Activated CD4-positive, alpha-beta T cell treated with anti-CD3 and anti-CD28 coated beads for 48 hours (primary cell): Measurements from ENCODE around the gene SUPT3H.

Experiments used
- DNase-seq: peaks from one replicate; pipeline ENCODE4 v3.0.0-alpha.2; 2020

The SUPT3H gene

DNA sequence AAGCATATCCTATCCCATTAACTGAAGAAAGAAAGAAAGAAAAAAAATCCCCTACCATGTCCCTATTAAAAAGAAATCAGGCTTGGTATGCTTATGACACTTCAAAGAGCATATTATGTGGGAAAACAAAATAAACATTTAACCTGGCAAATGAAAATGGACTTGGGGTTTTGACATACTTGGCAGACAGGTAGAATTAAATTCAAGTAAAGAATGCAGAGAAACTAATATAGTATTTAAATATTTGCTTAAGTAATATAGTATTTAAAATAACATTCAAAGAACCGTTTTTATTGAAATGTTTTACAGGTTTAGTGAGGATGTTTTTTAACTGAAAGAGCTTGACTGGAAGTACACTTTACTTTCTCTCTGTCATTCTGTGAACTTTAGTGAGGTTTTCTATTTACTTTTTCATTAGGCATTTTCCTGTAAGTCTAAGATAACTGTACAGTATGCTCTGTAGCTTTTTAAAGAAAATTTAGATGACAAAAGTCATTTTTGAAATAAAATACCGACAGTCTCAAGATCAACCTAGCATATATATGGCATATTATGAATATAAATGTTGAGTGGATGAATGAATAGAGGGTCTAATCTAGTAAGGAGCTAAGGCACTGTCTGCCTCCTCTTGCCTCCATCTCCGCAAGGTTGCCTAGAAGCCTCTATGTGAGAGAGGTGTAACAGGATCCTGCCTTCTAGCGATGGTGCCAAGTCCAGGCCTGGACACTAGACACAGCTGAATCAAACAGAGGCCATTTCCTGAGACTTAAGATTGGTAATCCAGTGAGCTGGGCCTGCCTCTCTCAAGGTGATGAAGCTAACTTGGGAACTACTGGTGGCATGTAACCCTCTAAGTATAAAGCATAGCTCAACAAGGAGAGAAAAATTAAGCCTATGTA, 394.0 kb downstream of the SUPT3H start:
- DNase-seq, result no peak

DNA sequence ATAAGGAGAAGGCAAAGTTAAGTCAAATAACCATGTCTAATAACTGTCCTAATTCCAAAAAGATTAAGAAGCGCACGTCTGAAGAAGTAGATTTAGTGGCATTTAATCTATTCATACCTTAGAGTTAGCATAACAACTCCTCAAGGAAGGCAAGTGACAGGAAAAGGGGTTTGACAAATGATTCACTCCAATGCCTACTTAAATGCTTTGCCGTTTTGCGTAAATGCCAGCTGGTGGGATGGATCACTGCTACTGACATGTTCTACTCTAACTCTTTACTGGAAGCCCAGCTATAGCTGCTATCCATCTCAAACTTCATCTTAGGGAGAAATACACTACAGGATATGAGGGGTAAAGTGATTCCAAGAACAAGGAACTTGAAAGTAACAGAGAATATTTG, 396.9 kb downstream of the SUPT3H start:
- no peak for DNase-seq

DNA sequence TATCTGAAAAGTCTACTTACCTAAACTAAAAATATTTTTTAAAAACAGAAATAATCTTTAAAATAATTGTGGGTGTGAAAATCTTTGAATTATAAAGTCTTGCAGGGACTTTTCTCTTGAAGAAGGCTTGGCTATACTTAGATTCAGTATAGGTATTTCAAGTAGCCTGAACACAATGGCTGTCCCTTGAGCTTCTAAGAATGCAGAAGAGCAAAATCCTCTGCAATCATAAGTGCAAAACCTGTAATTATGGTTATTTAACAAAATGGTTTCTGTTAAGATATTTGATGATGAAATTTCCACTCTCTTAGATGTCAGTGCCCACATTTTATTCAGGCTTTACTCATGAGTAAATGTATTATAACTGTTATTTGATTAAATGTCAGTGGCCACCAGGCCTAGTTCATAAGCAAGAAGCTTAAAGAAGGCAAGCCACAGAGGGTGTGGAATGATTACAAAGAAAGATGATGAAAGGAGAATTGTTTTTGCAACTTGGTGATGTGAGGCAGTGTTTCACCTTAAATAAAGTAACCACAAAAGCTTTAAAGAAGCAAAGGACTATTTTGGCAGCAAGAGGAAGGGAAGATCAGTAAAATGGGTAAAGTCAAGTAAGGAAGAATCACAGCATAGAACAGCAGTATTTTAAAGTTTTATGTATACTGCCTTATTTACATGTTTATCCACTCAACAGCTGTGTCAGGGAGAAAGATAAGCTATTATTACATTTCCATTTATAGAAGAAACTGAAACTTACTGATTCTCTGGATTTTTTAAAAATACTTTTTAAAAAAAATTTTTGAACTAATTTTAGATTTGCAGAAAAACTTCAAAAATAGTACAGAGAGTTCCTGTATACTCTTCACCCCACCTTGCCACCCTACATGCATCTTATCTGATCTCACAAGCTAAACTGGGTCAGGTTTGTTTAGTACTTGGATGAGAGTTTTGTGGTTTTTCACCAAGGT, 400.8 kb downstream of the SUPT3H start:
- no peak for DNase-seq

DNA sequence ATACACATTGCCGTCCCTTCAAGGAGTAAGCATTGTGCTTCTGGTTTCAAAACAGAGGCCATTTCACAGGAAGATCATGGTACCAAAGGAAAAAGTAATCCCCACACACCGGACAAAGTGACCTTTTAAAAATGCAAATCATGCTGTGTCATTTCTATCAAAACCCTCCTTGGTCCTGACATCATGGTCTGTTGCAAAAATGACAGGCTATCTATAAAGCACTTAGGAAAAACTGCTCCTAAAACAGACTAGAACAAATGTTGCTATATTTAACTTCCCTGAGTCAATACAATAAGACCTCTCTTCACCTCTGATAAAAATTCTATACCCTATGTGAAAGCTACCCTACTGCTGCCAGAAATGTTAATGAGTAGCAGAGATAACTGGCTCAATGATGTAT, 403.2 kb downstream of the SUPT3H start:
- DNase-seq, result no peak

DNA sequence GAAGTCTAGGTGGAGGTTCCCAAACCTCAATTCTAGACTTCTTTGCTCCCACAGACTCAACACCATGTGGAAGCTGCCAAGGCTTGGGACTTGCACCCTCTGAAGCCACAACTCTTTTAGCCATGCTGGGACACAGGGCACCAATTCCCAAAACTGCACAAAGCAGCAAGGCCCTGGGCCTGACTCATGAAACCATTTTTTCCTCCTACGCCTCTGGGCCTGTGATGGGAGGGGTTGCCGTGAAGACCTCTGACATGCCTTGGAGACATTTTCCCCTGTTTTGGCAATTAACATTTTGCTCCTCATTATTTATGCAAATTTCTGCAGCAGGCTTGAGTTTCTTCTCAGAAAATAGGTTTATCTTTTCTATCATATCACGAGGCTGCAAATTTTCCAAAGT, 405.0 kb downstream of the SUPT3H start:
- DNase-seq, result peak; percentile 11

DNA sequence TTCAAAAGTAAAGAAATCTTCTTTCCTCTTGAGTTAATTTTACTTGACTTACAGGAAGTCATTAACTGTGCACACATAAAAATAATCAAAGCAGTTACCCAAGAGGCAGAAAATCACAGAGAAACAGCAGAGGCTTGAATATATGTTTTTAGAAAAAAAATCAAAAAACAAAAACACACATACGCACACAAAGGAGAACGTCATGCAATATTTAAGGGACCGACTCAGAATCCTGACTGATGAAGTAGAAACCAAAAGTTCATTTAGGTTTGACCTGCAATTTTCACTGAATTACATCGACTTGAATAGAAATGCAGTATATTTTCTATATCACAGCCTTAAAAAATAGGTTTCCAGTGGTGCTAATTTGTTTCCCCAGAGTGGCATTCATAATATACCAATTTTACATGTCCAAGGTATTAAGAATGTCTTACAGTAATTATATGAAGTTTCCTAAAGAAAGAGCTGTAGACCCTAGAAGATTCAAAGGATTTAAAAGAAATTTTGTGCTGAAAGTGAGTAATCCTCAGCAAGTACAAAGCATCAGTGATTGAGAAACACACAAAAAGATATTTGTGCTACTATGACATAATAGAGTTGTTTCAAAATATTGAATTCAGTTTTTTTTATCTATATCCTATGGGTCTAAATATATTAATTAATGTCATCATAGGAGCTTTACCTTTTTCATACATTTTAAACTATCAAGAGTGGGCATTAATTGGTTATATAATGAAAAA, 408.1 kb downstream of the SUPT3H start:
- DNase-seq, result no peak

DNA sequence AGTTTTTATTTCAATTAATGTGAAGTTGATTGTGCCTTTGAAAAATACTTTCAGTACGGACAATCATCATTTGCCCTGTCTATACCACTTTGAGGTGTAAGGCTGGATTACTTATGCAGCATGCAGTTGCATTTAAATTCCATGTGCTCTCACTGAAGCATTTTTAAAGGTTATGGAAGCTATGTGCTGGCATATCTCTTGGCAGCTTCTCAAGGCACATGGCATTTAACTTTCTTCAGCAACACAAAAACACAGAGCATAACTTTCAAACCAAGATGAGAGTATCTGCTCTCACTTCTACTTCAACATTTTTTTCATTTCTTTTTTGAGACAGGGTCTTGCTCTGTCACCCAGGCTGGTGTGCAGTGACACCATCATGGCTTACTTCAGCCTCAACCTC, 410.3 kb downstream of the SUPT3H start:
- DNase-seq, result no peak

DNA sequence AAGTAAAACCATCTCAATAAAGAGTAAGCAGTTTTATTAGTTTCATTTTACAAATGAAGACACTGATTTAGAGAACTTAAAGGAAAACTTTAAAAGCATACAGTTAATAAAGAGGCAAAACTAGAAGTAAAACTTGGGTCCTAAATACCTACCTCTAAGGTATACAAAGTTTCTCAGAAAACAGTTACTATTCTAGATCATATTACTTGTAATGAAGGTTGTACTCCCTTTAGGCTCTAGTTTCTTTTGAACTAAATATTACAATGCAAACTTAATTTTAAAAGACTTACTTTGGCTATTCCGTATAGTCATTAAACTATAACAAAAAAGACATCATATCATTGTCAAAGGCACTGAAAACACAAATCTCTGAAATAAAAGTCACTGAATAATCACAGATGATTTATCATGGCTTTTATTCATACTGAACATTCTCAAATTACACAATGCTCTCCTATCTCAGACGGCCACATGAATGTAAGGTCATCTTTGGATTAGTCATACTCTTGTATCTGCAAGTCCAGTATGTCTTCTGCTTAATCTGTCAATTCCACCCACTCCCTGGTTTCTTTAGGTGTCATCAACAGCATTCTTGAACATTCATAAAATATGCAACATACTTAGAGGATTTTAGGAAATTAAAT, 411.2 kb downstream of the SUPT3H start:
- no peak for DNase-seq

DNA sequence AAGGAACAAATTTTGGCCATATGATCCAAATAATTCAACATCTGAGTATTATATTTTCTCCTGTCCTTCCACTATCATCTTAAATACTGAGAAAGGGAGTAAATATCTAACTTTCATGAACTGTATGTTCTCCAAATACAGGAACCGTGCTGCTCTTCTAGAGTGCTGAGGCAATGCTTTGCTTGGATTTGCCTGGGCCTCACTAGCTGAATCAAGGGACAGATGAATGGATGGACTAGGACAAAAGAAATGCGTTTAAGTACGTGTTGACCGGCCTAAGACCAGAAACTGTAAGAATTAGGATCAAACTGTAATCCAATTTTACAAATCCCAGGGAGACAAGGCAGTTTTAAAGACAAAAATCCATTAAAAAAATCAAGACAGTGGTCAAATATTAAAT, 412.0 kb downstream of the SUPT3H start:
- no peak for DNase-seq

DNA sequence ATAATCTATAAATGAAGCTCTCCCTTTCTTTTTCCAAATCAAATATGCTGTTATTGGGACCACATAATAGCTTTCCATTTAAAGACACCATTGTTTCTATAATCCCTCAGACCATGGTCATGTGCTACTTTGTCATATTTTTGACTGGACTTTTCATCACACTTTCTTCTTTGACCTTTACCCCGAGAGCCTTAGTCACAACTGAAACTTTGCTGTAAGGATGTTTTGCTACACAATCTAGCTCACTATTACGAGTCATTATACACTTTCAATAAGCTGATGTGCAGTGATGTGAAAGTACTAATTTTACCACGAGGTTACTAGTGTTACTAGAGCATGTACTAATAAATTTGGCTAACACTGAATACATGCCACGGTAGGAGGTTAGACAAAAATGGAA, 416.8 kb downstream of the SUPT3H start:
- DNase-seq, result no peak

DNA sequence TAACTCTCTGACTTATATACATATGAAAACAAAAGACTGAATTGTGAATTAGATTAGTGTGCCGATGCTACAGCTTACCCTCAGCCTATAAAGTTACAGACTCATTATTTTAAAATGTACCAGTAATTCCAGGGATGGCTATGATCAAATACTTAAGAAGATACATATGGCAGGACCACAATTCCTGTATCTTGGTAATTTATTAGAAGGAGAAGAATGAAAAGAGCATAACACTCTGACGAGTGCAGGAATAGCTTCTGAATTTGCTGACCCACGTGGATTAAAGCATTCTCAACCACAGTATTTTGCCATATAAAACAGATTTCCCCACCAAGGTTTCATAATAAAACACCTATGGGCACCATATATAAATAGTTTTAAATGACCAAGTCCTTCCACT, 418.1 kb downstream of the SUPT3H start:
- DNase-seq, result no peak

DNA sequence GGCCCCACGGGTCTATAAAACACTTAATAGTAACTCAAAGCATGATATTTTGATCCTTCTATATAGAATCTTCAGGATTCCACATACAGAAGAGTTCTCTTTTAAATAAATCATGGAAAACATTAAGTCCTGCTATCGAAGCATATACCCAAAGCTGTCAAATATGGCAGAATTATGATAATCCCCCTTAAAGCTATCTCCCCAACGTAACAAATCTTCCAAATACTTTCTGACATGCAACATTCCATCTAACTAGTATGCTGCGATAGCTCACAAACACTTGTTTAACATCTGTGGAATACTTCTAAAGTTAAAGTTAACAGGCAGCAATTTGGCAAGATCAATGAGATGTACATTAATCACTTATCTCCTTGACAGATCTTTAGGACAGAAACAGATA, 420.6 kb downstream of the SUPT3H start:
- no peak for DNase-seq

DNA sequence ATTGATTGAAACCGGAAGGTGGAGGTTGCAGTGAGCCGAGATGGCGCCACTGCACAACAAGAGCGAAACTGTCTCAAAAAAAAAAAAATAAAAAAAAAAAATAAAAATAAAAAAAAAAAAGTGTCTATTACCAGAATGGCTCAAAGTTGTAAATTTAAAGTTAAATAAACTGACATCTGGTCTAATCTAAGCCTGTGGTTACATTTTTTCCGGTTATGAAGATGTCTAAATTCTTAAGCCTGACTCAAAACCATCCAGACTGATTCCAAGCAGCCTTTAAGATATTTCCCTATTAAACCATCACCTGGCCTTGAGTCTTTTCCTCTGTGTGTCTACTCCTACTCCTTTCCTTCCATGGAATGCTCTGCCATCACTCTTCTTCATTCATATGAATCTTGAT, 421.3 kb downstream of the SUPT3H start:
- DNase-seq, result no peak

DNA sequence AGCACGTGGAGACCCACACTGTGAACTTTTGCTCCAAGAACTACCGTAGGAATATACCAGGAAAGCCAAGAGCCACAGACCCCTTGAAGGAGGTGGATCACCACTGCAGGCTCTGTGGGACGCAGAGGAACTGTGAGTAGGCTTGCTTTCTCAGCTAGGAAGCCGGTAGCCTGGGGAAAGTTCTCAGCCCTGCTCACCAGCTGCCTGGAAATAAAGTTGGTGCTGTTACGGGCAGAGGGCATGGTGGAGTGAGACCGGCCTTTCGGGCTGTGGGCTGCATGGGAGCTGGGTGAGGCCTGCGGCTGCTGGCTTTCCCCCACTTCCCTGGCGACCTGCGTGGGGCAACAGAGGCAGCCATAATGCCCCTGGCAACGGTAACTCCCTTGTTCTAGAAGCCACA, 422.6 kb downstream of the SUPT3H start:
- no peak for DNase-seq

DNA sequence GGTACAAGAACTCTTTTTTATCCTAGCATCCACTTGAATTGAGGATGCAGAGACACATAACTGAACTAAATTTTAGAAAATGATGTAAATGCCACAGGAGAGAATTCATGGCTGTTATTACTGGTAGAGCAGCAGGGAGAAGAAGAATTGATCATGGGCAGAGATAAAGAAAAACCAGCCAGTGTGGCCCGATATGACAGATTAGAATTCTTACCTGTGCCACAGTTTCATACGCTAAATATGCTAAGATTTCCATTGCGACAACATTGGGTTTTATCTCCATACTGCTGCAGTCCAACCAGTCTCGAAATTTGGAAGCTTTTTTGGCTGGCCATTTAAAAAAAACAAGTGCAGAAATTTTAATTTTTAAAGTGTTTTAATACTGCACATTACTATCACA, 423.5 kb downstream of the SUPT3H start:
- no peak for DNase-seq

DNA sequence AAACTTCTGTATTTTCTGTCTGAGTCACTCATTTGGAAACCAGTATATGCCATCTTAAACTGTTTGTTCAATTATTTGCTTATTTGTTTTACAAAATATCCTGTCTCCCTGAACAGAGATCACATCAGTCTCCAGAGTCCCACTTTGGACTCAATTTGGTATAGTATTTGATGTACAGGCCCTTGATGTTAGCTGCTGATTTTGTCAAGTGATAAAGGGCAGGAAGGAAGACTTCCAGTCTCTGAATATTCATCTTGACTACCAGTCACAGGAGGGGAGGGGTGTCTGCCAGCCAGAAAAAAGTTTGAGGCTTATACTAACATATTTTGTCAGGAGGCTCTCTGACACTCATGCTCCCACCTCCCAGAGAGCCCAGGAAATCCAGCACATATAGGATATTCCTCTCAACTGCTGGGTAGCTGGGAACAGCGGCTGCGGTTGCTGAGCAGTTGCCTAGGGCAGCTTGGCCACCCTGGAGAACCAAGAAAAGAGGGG, 426.4 kb downstream of the SUPT3H start:
- no peak for DNase-seq

DNA sequence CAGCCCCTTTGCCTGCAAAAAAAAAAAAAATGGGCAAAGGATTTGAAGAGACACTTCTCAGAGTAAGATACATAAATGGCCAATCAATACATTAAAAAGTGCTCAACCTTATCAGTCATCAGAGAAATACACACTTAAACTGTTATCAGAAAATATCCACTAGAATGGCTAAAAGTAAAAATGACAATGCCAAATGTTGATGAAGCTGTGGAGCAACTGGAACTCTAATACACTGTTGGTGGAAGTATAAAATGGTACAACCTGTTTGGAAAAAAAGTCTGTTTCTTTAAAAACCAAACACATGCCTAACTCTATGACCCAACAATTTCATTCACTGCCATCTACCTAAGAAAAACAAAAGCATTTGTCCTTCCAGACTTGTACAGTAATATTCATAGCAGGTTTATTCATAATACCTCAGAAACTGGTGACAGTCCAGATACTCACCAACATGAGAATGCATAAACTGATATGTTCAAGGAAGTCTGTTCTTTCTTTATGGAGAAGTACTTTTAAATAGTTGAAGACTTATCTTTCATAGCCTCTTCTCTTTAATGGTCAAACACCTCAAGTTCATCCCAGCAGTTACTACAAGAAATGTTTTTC, 428.0 kb downstream of the SUPT3H start:
- DNase-seq, result no peak

DNA sequence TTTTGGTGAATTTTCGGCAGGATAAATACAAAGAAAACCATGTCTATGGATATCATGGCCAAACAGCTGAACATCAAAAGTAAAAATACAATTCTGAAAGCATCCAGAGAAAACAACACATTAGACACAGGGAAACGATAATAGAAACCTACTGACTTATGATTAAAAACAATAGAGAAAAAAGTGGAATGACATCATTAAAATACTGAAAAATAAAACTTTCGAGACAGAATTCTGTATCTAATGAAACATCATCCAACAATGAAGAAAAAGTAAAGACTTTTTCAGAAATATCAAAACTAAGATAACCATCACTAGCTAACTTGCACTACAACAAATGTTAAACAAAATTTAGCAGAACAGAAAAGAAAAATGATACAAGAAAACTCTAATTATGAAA, 434.2 kb downstream of the SUPT3H start:
- DNase-seq, result no peak

DNA sequence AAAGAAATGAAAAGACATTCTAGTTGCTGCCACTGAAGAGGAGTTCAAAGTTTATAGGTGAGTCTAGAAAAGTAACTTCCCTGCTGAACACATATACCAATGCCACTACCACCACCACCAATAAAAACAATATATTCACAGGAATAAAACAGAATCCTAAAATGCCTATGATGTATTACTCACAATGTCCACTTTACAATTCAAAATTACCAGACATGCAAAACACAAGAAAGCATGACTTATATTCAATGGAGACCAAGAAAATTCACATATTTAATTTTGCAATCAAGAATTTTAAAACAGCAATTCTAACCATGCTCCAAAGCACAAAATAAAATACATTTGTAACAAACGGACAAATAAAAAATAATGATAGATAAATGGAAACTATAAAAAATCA, 434.9 kb downstream of the SUPT3H start:
- DNase-seq, result no peak

DNA sequence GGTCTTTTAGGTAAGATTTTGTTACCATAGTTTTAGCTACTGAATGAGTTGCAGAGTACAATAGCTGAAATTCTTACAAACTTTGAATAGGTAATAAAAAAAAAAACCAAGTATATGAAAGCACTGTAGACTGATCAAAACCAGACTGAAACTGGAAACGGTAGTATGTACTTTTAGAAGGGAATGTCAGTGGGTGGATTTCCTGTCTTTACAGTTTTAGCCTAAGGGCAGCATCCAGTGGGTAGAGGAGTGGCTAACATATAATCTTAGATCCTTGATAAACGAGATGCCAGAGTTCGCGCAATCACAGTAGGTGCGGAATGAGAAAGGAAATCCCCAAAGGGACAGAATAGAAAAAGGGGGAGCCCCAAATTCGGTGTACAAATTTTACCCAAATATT, 435.5 kb downstream of the SUPT3H start:
- no peak for DNase-seq

DNA sequence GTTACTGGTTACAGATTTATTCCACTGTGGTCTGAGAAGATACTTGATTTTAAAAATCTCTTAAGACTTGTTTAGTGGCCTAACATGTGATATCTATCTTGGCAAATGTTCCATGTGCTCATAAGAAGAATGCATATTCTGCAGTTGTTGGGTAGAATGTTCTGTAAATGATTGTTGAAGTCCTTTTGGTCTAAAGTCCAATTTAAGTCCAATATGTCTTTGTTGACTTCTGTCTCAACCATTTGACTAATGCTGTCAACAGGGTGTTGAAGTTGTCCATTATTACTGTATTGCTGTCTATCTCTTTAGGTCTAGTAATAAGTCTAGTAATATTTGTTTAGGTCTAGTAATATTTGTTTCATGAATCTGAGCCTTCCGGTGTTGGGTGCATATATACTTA, 437.4 kb downstream of the SUPT3H start:
- DNase-seq, result no peak

DNA sequence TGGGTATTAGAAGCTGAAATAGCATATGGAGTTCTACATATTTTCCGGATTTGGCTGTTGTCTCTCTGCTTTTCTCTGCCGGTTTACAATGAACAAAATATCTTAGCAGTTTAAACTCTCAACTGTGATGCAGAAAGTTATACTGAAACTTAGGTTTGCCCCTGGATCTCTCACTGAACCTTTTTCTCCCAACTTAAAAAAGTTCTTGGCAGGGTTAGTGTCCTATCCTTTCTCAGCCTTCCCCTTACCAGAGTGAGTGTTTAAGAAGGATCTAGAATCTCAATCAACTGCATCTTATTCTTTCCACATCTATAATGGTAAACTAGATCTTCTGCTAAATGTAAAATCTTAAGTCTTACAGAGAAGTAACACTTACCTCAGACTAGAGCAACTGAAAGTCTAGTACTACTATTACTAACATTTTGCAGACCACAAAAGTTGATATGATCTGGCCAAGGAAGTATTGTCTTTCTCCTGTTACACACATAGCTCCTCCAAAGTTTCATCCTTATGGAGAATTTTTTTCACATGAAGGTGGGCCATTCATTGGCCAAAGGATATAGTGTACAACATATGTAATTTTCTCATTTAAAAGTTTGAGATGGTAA, 441.9 kb downstream of the SUPT3H start:
- DNase-seq, result no peak
